Neural cell (in vitro differentiated cells): ENCODE results near the gene ATP13A3. TPM values are rescaled to one million over a fixed set of nuclear protein-coding genes. Genes with fewer than 3 reads are reported as not detected.

Experiments
- H2AFZ ChIP-seq: fragments of 200-600, 300-800 bp; sonication (generic), shearing (Covaris generic); 2 replicates; pipeline ENCODE4 v1.6.0; 2014; ENCODE audit warnings: low read depth, mild to moderate bottlenecking, antibody characterized with exemption, low read length, moderate library complexity
- H3F3A ChIP-seq: fragments of 200-600 bp; shearing (Covaris generic); 2 replicates; pipeline ENCODE4 v1.6.1; 2016; ENCODE audit warnings: mild to moderate bottlenecking, moderate library complexity, mixed read lengths, antibody characterized with exemption, low read length; ENCODE audit not compliant: insufficient read depth, poor library complexity, severe bottlenecking
- H3K27ac ChIP-seq: fragments of 200-600, 300-800 bp; sonication (generic), shearing (Covaris generic); 2 replicates; pipeline ENCODE4 v1.5.1; 2014; ENCODE audit warnings: mild to moderate bottlenecking, low read length, moderate library complexity
- H3K27me3 ChIP-seq: fragments of 300-800, 200-600 bp; sonication (generic), shearing (Covaris generic); 2 replicates; pipeline ENCODE4 v1.6.0; 2014; ENCODE audit warnings: mild to moderate bottlenecking, low read depth, low read length, moderate library complexity; ENCODE audit not compliant: insufficient read depth
- H3K36me3 ChIP-seq: fragments of 300-800, 200-600 bp; sonication (generic), shearing (Covaris generic); 2 replicates; pipeline ENCODE4 v1.5.1; 2014; ENCODE audit warnings: mild to moderate bottlenecking, antibody characterized with exemption, low read length, moderate library complexity; ENCODE audit not compliant: insufficient read depth
- H3K4me2 ChIP-seq: fragments of 300-800, 200-600 bp; sonication (generic), shearing (Covaris generic); 2 replicates; pipeline ENCODE4 v1.6.0; 2014; ENCODE audit warnings: mild to moderate bottlenecking, low read length
- H3K4me3 ChIP-seq: fragments of 300-800, 200-600 bp; sonication (generic), shearing (Covaris generic); 2 replicates; pipeline ENCODE4 v1.5.1; 2014; ENCODE audit warnings: mild to moderate bottlenecking, low read length, moderate library complexity
- H3K79me2 ChIP-seq: fragments of 200-600 bp; shearing (Covaris generic); replicated peaks from 2 replicates; pipeline ENCODE4 v1.6.0; 2014; ENCODE audit warnings: mild to moderate bottlenecking, low read length, moderate library complexity; ENCODE audit not compliant: insufficient read depth
- H3K9ac ChIP-seq: fragments of 300-800, 200-600 bp; sonication (generic), shearing (Covaris generic); 2 replicates; pipeline ENCODE4 v1.6.1; 2016; ENCODE audit warnings: mild to moderate bottlenecking, low read length, mixed read lengths
- H3K9me2 ChIP-seq: fragments of 200-600 bp; shearing (Covaris generic); 2 replicates; pipeline ENCODE4 v1.6.1; 2016; ENCODE audit warnings: mild to moderate bottlenecking, low read length, mixed read lengths; ENCODE audit not compliant: insufficient read depth
- H3K9me3 ChIP-seq: fragments of 200-600, 300-800 bp; sonication (generic), shearing (Covaris generic); 2 replicates; pipeline ENCODE4 v1.6.1; 2016; ENCODE audit warnings: mild to moderate bottlenecking, mixed run types, low read length, moderate library complexity, mixed read lengths
- H4K20me1 ChIP-seq: fragments of 200-600 bp; shearing (Covaris generic); 2 replicates; pipeline ENCODE4 v1.6.1; 2016; ENCODE audit warnings: mild to moderate bottlenecking, mixed run types; ENCODE audit not compliant: insufficient read depth
- CTCF ChIP-seq: fragments of 450-650 bp; IDR thresholded peaks from 2 replicates; pipeline ENCODE4 v1.5.1; 2014; ENCODE audit warnings: antibody characterized with exemption, mild to moderate bottlenecking, moderate library complexity; ENCODE audit not compliant: poor library complexity, severe bottlenecking
- EP300 ChIP-seq: fragments of 450-650 bp; conservative IDR thresholded peaks from 2 replicates; pipeline ENCODE4 v1.6.1; 2014; ENCODE audit warnings: antibody characterized with exemption, mild to moderate bottlenecking, moderate library complexity; ENCODE audit not compliant: poor library complexity, severe bottlenecking
- EZH2 ChIP-seq: fragments of 200-600, 300-800 bp; shearing (Covaris generic), sonication (generic); IDR thresholded peaks from 2 replicates; pipeline ENCODE4 v1.6.1; 2014; ENCODE audit warnings: antibody characterized with exemption, low read length, borderline replicate concordance, mild to moderate bottlenecking; ENCODE audit not compliant: insufficient read depth, poor library complexity, severe bottlenecking
- MXI1 ChIP-seq: fragments of 450-650 bp; conservative IDR thresholded peaks from 2 replicates; pipeline ENCODE4 v1.6.1; 2014; ENCODE audit warnings: antibody characterized with exemption, mild to moderate bottlenecking; ENCODE audit not compliant: poor library complexity, severe bottlenecking
- POLR2AphosphoS5 ChIP-seq: IDR thresholded peaks from 2 replicates; pipeline ENCODE4 v1.6.1; 2012
- RAD21 ChIP-seq: fragments of 450-650 bp; conservative IDR thresholded peaks from 2 replicates; pipeline ENCODE4 v1.6.1; 2014; ENCODE audit warnings: antibody characterized with exemption, mild to moderate bottlenecking, moderate library complexity
- REST ChIP-seq: IDR thresholded peaks from 2 replicates; pipeline ENCODE4 v1.6.1; 2012; ENCODE audit warnings: borderline replicate concordance
- SMC3 ChIP-seq: fragments of 450-650 bp; conservative IDR thresholded peaks from 2 replicates; pipeline ENCODE4 v1.6.1; 2014; ENCODE audit warnings: antibody characterized with exemption, mild to moderate bottlenecking, moderate library complexity; ENCODE audit not compliant: poor library complexity
- TAF1 ChIP-seq: IDR thresholded peaks from 2 replicates; pipeline ENCODE4 v1.6.1; 2012; ENCODE audit warnings: low read depth
- polyA plus RNA-seq: library from polyadenylated mRNA; depleted of rRNA; stranded (reverse); fragments of >200 nt; gene quantifications from 2 replicates; pipeline ENCODE4 v1.2.3, GENCODE V29; 2014

ATP13A3 gene
- polyA plus RNA-seq, 1 donor from 2014 or later: 64.7 TPM

GRCh38 chr3:194386648-194387047 is 100.2 kb downstream of the ATP13A3 start:
- no peaks in the 10 kb centered on the region for H3K9me2 ChIP-seq
- no peaks in the 10 kb centered on the region for H3K36me3 ChIP-seq
- peaks cover 13% of the 10 kb centered on the region for H3K9me3 ChIP-seq
- no peak overlapping the region for H3K4me2 ChIP-seq
- no peak overlapping the region for H3K9ac ChIP-seq
- no peak overlapping the region for H3K4me3 ChIP-seq
- H2AFZ ChIP-seq: no peak overlapping the region
- H4K20me1 ChIP-seq: no peaks in the 10 kb centered on the region
- TF ChIP-seq SMC3: no peak
- TF ChIP-seq EP300: no peak
- TF ChIP-seq EZH2: no peak
- no peak for TF ChIP-seq TAF1
- no peaks in the 10 kb centered on the region for H3K79me2 ChIP-seq
- no peak overlapping the region for H3K27ac ChIP-seq
- H3F3A ChIP-seq: no peaks in the 10 kb centered on the region
- no peaks in the 10 kb centered on the region for H3K27me3 ChIP-seq

- Histone ChIP-seq H3K36me3 (no peaks in the 10 kb centered on the region), H3K9ac (no peak overlapping the region), H3K4me2 (no peak overlapping the region), H4K20me1 (no peaks in the 10 kb centered on the region), H3K27ac (no peak overlapping the region), H3K4me3 (no peak overlapping the region), H2AFZ (no peak overlapping the region), H3K9me2 (no peaks in the 10 kb centered on the region), H3K27me3 (no peaks in the 10 kb centered on the region), H3K9me3 (peaks cover 10% of the 10 kb centered on the region), H3F3A (no peaks in the 10 kb centered on the region), H3K79me2 (no peaks in the 10 kb centered on the region)
- no peak for TF ChIP-seq REST
- TF ChIP-seq SMC3: no peak
- no peak for TF ChIP-seq CTCF
- no peak for TF ChIP-seq EZH2
- no peak for TF ChIP-seq MXI1
- TF ChIP-seq TAF1: no peak
- no peak for TF ChIP-seq RAD21
- TF ChIP-seq POLR2AphosphoS5: no peak
- TF ChIP-seq EP300: no peak
These were observed 100.7 kb downstream of the ATP13A3 start for GRCh38 chr3:194386066-194386465.

- Histone ChIP-seq H3F3A (no peaks in the 10 kb centered on the region), H3K4me2 (no peak overlapping the region), H3K27me3 (no peaks in the 10 kb centered on the region), H3K9ac (no peak overlapping the region), H2AFZ (no peak overlapping the region), H3K9me3 (peaks cover 3% of the 10 kb centered on the region), H3K79me2 (no peaks in the 10 kb centered on the region), H4K20me1 (no peaks in the 10 kb centered on the region), H3K9me2 (no peaks in the 10 kb centered on the region), H3K4me3 (no peak overlapping the region), H3K36me3 (no peaks in the 10 kb centered on the region), H3K27ac (no peak overlapping the region)
- TF ChIP-seq RAD21 (no peak), CTCF (no peak), TAF1 (no peak), POLR2AphosphoS5 (no peak), EZH2 (no peak), SMC3 (no peak), EP300 (no peak)
These were observed 102.2 kb downstream of the ATP13A3 start for GRCh38 chr3:194384569-194385001.
